8988T (cell line): ENCODE results near the gene SCUBE2.

Experiments used
- DNase-seq: peaks from one replicate; pipeline ENCODE4 v3.0.0; 2011

The SCUBE2 gene

DNA sequence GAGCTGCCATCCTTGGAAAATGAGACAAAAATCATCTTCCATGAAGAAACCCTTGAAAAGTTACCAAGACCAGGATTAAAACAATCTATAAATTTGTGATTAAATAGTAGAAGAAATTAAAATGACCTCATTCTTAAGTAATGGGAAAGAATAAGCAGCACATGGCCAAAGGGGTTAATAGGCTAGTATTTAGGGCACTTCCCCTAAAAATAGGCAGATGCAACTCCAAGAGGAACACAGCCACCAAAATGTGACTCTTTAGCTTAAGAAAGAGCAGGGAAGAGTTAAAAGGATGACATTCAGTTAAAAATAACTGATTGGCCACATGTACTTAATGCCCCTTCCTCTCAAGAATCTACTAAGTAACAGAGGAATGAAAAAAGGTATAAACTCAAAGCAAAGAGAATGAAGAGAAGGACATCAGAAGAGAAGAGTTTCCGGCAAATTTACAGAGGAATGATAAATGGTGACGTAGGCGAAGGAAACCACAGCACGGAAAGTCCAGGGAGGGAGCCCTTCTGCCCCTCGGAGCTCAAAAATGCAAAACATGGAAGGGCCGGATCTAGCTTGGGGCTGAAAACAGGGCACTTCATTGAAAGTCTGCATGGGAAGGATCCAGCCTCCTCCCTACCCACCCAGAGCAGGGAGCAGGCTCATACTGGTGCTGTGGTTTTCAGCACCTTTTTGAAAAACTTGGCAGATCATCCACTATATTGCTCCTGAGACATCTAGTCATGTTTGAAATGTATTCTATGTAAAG lies 17.8 kb downstream of the SCUBE2 start:
- DNase-seq = no peak

DNA sequence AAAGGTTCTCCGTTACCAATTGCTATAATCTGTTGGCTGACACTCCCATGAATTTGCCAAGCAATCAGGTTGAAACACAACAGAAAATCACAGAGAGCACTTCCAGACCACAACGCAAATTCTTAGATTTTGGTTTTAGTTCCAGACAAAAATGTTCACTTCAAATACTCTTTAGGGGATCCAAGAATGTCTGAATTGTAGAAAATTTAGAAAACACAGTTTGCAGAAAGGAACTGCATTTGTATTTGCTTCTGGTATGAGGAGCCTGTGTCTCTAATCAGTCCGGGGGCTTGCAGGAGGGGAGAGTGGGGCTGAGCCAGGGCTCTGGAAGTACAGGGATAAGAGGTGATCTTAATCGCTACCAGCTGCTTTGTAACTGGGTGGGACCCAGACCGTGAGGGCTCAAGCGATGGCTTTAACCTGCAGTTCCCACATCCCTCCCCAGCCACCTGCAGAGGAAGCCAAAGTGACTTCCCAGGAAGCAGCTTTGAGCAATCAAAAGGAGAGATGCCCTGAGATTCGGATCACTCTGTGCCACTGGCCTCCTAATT lies 18.7 kb downstream of the SCUBE2 start:
- DNase-seq = no peak

DNA sequence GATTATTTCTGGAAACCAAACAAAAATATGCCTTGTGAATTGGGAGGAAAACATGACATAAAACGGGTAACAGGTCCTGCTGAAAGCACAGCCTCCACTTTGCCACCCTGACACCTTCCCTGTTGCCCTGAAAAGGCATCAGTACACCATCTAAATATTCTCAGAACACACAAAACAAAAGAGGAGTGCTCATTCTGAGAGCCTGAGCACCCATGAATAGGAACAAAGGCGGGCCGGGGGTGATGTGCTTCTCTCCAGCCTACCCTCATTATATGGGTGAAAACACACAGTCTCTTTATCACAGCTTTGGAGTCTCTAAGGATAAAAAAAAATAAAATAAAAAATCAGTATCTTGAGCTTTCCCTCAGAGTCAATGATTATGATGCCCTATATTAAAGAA lies 19.7 kb downstream of the SCUBE2 start:
- no peak for DNase-seq

DNA sequence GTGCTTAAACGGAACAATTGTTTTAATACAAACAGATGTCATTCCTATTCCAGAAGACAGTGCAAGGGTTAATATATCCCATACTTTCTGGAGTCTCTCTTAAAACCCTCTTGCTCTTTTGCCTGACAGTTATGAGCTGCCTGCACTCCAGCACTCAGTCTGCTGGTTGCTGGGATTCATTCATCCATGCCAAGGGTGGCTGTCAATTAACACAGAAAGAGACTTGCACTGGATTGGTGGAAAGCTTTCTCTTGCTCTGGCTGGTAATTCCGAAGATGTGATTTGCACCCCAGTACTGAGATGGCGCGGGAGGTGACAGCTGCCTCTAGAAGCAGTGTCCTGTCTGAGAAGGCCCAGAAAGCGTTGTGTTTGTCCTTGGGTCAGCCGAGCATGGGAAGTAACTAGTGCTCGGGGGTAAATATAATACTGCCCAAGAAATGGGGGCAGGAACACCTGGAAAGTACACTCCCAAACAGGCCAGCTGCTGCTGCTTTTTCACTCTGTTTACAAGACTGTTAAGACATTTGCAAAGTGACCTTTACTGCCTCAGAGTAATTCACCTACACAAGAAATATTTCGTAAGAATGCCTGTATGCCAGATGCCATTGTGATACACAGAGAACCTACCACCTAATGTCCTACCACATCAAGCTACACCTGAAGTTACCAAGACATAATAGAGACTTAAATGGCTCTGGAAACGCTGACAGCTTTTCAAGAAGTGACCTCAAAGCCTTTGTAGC lies 20.5 kb downstream of the SCUBE2 start:
- DNase-seq = no peak

DNA sequence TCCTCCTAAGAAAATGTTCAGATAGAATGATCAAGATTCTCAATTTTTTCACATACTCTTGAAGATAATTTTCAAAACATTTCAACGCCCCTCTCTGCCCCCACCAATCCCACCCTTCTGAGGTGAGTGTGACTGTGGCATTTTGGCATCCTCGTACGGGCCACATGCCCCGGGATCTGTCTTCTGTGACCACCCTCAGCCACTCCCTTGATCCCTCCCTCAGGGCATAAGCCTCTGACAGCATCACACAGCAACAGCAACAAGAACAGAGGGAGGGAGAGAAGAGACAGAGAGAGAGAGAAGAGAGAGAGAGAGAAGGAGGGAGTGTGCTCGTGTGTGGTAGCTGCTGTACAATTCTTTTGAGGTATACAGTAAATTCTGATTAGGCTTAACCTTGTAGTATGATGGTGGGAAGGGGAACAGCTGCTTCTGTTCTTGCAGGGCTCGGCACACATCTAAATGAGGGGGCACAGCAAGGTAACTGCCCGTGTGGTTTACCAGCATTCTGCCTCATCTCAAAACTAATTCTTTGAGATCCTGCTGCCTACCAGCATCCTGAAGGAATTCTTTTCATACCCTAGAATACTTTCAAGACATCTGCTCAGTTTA lies 21.4 kb downstream of the SCUBE2 start:
- no peak for DNase-seq

DNA sequence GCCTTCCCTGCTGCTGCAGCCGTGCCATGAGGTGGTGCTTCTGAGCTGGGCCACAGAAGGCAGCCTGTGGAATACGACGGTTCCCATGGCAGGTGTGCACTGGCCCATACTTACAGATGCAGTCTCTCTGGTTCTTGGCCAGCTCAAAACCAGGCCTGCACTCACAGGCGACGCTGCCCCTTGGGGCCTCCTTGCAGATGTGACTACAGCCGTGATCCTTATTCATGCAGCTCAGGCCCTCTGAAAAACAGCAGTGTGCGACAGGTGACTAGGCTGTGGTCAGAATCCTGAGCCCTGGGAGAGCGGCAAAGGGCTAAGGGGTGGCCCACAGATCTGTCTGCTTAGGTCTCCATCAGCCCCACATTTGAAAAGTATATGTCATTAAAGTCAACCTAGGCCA lies 22.1 kb downstream of the SCUBE2 start:
- DNase-seq = no peak

DNA sequence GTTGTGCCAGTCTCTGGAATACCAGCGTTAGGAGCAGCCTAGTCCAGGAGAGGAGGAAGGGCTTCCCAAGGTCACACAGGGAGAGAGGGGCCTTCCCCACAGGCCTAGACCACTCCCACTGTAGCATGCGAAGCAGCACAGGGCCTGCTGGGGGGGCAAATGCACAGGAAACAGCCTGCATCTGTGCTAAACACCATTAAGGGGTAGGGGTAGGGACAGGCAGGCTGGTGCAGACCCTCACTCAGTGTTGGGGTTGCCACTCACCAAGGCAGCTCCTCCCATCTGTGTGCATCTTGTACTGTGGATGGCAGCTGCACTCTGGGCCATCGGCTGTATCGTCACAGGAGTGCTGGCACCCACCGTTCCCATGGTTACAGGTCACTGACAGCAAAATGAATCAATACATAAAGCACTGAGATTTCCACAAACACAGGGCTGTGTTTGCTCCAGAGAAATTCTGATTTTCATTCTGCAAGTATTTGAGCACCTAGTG lies 24.9 kb downstream of the SCUBE2 start:
- no peak for DNase-seq

DNA sequence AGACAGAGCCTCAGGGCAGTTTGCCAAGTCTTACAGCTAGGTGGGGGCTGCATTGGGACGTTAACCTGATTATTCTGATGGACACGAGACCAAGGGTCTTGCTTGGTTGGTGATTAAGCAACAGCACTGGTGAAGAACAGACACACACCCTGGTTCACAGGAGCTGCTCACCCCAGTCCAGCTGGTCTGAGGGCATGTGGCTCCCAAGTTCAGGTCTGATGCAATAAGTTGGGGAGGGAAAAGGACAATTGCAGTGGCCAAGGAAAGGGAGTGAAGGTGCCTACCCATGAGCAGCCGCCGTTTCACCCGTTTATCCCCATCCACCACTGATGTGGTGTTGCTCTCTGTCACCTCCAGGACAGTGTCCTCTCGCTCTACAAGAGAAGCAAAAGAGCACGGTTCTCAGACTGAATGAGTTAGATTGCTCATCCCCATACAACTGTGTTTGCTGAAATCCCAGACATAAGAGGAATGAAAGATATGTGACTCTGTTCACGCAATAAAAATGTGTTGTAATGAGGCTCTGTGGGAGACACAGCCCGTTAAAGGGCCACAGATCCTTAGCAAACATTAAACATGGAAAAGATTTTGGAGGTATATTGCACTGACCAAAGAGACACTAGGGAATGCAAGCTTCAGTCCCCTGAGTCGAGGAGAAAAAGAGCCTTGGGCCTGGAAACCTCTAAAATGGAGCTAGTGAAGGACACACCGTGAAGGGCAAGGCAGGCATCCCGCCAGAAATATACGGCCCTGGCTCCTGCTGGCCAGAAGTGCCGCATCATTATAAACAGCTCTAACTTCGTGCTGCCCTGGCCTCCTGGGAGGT lies 25.6 kb downstream of the SCUBE2 start:
- DNase-seq = no peak

DNA sequence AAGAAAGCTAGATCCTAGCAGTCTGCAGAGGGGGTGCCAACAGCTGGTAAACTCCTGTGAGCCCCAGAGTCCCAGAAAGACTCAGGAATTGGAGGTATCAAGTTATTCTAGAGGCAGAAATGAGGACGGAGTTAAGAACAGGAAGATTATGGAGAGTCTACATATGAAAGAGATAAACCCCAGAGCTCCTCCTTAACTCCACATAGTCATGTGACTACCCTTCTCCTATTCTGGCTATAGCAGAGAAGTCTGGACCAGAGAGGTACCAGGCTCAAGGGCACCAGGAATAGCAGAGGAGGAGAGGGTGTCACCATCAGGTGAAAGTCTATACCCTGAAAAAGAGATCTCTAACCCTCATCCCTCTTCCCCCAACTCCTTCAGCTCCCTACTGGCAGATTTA lies 29.6 kb downstream of the SCUBE2 start:
- DNase-seq = no peak

DNA sequence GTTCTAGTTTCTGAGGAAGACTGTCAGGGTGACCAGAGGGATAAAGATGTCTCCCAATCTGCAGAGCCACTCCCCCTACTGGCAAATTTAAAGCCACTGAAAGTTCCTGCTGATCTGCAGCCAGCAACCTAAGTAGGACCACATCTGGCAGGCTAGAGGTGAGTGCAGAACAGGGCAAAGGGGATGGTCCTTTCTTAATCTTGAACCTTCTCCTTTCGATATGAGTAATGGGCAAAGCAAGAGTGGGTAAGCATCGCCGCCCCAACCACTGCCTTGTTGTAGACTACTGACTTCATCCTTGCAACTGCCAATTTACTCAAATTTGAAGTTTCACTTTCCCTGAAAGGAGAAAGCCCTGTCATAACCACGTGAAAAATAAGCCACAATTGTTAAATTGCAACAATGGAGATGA lies 30.7 kb downstream of the SCUBE2 start:
- DNase-seq = peak; percentile 60

DNA sequence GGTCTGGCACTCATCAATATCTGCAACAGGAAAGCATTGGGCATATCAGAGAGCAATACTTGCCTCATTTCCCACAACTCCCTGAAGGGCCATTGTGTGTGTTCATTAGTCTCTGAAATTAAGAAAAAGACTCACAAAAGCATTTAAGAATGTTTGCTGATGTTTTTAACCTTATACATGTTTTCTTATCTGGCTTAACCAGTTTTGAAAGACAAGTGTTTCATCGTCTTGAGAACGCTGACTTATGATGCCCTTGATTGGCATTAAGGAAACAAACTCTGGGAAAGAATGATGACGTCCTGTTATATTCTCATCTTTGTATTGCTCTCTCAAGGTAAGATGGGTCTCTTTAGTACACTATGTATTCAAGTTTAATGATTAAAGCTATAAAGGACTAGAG lies 32.0 kb downstream of the SCUBE2 start:
- no peak for DNase-seq

DNA sequence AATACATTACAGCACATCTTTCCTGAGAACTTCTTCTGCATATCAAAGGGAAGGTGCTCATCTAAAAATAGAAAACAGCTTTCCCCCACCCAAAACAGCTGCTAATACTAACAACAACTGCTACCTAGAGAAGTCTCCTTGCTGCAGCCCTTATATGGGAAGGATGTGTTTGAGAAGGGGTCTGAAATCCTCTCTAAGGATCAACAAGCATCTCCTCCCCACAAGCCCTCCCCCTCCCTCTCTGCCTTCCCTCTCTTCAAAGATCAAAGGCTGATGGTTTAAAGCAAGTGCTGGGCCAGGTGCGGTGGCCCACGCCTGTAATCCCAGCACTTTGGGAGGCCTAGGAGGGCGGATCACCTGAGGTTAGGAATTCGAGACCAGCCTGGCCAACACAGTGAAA lies 33.5 kb downstream of the SCUBE2 start:
- no peak for DNase-seq

DNA sequence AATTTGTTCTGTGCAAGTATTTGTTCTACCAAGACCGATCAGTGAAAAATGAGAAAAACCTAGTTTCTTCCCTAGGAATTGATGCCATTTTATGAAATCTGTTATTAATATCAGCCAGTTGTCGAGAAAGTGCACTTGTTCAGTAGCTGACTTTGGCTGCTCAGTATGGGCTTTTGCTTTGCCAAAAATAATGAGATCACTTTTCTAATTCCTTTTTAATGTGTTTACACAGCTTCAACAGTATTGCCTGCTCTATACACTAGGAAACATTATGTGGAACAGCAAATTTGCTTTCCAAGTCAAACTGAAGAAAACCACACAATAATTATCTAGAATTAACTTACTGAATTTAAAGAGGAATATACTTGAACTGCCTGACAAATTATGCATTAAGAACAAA lies 34.4 kb downstream of the SCUBE2 start:
- DNase-seq = no peak

DNA sequence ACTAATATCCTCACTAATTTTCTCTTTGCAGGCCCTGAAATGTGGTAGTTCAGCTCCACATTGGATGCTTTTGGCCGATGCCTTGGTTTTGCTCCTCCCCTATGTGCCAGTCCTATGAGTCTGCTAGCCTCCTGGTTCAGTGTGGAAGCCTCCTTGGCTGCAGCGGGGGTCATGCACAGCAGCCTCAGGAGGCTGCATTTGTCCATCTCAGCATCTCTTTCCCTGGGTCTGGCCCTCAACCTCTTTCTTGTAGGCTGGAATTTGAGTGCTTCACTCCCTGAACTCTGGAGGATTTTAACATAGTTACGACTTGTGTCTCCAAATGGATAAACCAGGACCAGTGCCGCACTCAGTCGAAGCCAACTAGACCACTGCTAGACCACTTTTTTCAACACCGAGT lies 34.9 kb downstream of the SCUBE2 start:
- DNase-seq = no peak

DNA sequence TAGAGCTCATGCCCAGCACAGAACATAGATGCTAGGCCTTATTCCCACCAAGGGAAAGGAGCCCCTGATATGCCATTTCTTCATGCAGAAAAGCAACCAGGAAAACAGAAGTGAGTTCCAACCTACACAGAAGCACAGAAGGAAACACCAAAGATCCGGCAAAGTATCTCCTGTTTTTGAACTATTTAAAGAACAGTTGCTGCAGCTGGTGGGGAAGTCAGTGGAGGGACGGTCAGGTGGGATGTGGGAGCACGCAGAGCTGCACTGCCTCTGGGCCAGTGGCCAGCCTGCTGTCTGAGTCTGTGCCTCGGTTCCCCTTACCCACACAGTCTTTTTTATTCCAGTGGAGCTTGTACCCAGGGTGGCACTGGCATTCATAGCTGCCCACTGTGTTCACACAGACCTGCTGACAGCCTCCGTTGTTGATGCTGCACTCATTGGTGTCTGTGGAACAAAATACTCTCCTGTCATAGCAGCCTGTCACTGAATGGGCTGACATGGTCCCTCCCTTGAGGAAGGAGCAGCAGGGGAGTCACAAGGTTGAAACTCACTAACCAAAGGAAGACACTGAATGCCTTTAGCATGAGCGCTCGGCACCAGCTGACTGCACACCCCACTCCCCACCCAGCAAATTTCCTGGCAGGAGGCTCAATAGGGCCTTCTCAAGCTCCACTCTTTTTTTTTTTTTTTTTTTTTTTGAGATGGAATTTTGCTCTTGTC lies 37.9 kb downstream of the SCUBE2 start:
- DNase-seq = peak; percentile 49

DNA sequence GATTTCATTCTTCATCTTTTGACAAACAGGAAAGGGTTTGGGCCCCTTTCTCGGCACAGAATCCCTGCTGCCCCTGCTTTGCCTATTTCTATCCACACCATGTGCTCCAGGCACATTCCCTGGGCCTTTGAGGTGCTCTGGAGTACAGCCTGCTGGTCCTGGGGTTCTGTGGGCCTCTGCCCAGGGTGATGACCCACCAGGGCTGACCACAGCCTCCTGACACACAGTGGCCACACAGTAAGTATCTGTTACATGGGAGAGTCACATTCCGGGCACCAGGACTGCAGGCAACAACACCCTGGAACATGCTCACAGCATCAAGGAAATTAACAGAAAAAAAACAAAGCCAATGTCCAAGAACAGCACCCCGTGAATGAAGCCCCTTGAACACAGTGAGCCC lies 39.1 kb downstream of the SCUBE2 start:
- DNase-seq = no peak

DNA sequence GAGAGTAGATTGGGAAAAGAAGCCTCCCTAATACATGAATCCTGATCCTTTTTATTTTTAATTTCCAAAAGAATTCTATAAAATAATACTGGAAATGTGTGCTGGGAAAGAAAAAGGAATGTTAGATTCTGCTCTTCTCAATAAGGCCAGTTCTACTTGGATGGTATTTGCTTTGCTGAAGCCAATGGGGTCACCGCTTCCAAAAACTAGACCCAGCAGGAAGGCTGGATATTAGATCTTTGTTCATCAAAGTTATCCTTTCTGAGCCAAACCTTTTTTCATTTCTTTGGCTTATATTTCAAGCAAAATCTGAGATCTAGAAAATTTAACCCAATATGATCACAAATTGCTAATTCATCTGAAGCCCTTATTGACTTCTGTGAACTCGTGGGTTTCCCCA lies 41.4 kb downstream of the SCUBE2 start:
- DNase-seq = no peak

DNA sequence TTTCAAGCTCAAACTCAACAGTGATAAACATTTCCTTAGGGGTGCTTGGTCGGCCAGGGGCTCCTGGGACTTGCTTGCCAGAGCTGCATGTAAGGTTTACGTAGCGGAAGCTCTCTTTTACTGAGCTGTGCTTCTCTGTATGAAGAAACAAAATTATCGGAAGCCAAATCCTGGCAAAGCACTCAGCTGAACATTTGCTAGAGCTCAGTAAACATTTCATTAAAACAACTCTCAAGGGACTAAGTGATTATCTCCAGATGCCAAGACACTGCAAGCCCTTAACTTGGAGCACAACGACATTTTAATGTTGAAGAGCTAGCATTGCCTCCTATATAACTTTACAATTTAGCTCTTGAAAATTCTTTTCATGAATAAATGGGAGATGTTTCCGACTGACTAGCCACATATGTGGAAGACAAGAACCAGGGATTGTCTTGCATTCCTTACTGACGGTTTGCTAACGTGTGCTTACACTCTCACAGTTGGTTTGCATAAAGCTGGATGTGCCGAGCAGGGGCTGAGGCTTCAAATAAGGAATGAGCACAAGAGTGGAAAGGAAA lies 43.4 kb downstream of the SCUBE2 start:
- DNase-seq = no peak

DNA sequence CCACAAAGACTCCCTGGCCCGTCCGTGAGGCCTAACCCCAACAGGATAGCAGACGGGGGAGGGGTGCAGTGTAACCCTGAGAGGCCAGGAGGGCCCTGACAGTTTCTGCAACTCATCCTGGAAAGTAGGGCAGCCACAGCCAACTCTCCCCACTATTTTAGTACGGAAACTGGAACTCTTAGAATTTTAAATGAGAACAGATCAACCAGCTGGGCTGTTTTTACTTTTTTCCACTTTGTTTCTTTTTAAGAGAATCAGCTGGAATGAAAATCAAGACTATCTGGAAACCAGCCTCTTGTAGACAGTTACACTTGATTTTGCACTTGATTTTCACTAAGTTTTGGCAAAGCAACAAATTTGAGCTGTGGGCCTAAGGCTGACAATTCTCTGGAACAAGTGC lies 44.9 kb downstream of the SCUBE2 start:
- no peak for DNase-seq

DNA sequence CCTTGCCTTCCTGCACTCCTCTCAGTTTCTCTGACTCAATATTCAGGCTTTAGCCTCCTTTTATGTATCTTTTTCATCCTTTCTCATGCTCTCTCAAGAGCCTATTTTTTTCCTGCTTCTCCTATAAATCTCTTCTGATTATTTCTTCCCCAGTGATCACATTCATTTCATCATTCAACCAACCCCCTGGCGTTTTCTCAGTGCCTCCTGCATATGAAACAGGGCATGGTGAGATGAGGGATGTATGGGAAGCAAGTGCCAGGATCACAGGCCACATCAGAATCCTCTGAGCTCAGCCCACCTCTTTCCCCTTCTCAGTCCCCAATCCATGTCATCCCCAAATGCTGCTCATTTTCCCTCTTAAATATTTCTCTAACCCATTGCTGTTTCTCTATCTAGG lies 48.9 kb downstream of the SCUBE2 start:
- DNase-seq = no peak

DNA sequence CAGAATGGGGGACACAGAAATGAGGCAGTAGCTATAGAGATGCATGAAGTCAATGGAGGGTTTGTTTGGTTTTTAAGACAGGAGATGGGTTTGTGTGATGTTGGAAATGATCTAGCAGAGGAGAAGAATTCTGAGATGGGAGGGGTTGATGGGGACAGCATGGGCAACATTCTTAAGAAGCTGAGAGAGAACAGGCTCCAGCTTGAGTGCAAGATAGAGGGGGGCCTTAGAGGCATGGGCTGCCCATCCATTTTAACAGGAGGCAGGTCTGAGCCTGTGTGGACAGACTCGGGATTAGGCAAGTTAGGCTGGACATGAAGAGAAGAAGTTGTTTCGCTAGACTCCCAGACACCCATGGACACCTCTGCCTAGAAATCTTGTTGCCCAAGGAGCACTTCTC lies 49.7 kb downstream of the SCUBE2 start:
- no peak for DNase-seq

DNA sequence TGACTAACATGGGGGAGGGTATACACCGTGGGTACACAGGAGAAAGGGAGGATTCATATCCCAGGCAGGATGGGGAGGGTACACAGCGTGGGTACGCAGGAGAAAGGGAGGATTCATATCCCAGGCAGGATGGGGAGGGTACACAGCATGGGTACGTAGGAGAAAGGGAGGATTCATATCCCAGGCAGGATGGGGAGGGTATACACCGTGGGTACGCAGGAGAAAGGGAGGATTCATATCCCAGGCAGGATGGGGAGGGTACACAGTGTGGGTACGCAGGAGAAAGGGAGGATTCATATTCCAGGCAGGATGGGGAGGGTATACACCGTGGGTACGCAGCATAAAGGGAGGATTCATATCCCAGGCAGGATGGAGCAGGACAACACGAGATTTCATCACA lies 51.0 kb downstream of the SCUBE2 start:
- no peak for DNase-seq
